Mesenchymal stem cell (in vitro differentiated cells and primary cell): ENCODE results near the gene SLC1A7.
A peak's percentile ranks its signal among the peaks of the same experiment; 100 is the strongest.

Source experiments
- DNase-seq: peaks from one replicate; pipeline ENCODE4 v3.0.0-alpha.2; 2013
- H2AFZ ChIP-seq: one replicate; pipeline ENCODE4 v1.6.1; 2013; ENCODE audit warnings: low read depth, mild to moderate bottlenecking, control low read depth, inconsistent platforms, low read length, moderate library complexity
- H2AK5ac ChIP-seq: 2 replicates; pipeline ENCODE4 v1.6.1; 2013; ENCODE audit warnings: low read length, moderate library complexity, mild to moderate bottlenecking, inconsistent platforms; ENCODE audit not compliant: severe bottlenecking
- H2BK120ac ChIP-seq: one replicate; pipeline ENCODE4 v1.6.1; 2013; ENCODE audit warnings: low read depth, mild to moderate bottlenecking, inconsistent platforms, low read length, moderate library complexity
- H2BK12ac ChIP-seq, 2 experiments: one replicate each; pipeline ENCODE4 v1.6.1; 2013; ENCODE audit warnings: inconsistent platforms in 2 of 2, low read length in 2 of 2, mild to moderate bottlenecking in 2 of 2, moderate library complexity in 2 of 2, control low read depth in 1 of 2
- H2BK15ac ChIP-seq: one replicate; pipeline ENCODE4 v1.6.1; 2013; ENCODE audit warnings: mild to moderate bottlenecking, low read depth, inconsistent platforms; ENCODE audit not compliant: poor library complexity, severe bottlenecking
- H2BK5ac ChIP-seq: 2 replicates; pipeline ENCODE4 v1.6.1; 2013; ENCODE audit warnings: low read depth, mild to moderate bottlenecking, low read length, control low read depth, inconsistent platforms; ENCODE audit not compliant: poor library complexity, severe bottlenecking
- H3K14ac ChIP-seq, 2 experiments: one replicate each; pipeline ENCODE4 v1.6.1; 2013; ENCODE audit warnings: inconsistent platforms in 2 of 2, low read length in 2 of 2, control low read depth in 1 of 2, mild to moderate bottlenecking in 1 of 2, moderate library complexity in 1 of 2
- H3K18ac ChIP-seq, 2 experiments: one replicate each; pipeline ENCODE4 v1.6.1; 2013; ENCODE audit warnings: inconsistent platforms in 2 of 2, low read length in 2 of 2, control low read depth in 1 of 2, low read depth in 1 of 2, mild to moderate bottlenecking in 1 of 2
- H3K23ac ChIP-seq, 2 experiments: one replicate each; pipeline ENCODE4 v1.6.1; 2013; ENCODE audit warnings: inconsistent platforms in 2 of 2, low read length in 2 of 2, mild to moderate bottlenecking in 2 of 2, moderate library complexity in 2 of 2, control low read depth in 1 of 2
- H3K27ac ChIP-seq: 2 replicates; pipeline ENCODE4 v1.5.1; 2013; ENCODE audit warnings: mild to moderate bottlenecking, moderate library complexity, low read length, control low read depth, inconsistent platforms; ENCODE audit not compliant: poor library complexity, severe bottlenecking
- H3K27me3 ChIP-seq, 2 experiments: 2 replicates each; pipeline versions ENCODE4 v1.6.1 to v1.7.0; 2013; ENCODE audit warnings: low read length in 2 of 2, mild to moderate bottlenecking in 2 of 2, moderate library complexity in 2 of 2, control low read depth in 1 of 2, inconsistent platforms in 1 of 2; ENCODE audit not compliant: control insufficient read depth in 1 of 2, insufficient read depth in 1 of 2
- H3K36me3 ChIP-seq, 2 experiments: 2 replicates each; pipeline versions ENCODE4 v1.6.1 to v1.7.0; 2013; ENCODE audit warnings: low read length in 2 of 2, control low read depth in 1 of 2, inconsistent platforms in 1 of 2, low read depth in 1 of 2, mild to moderate bottlenecking in 1 of 2; ENCODE audit not compliant: insufficient read depth in 2 of 2, control insufficient read depth in 1 of 2
- H3K4ac ChIP-seq, 2 experiments: one replicate each; pipeline ENCODE4 v1.6.1; 2013; ENCODE audit warnings: inconsistent platforms in 2 of 2, low read length in 2 of 2, mild to moderate bottlenecking in 2 of 2, moderate library complexity in 2 of 2, control low read depth in 1 of 2, low read depth in 1 of 2
- H3K4me1 ChIP-seq: 2 replicates; pipeline ENCODE4 v1.6.1; 2013; ENCODE audit warnings: low read depth, low read length, control low read depth; ENCODE audit not compliant: control insufficient read depth, insufficient read depth
- H3K4me2 ChIP-seq: 2 replicates; pipeline ENCODE4 v1.6.1; 2013; ENCODE audit warnings: low read length, mild to moderate bottlenecking, inconsistent platforms; ENCODE audit not compliant: poor library complexity, severe bottlenecking
- H3K4me3 ChIP-seq, 2 experiments: 2 replicates each; pipeline versions ENCODE4 v1.5.1 to v1.7.0; 2013; ENCODE audit warnings: low read length in 2 of 2, mild to moderate bottlenecking in 2 of 2, control low read depth in 1 of 2, low read depth in 1 of 2; ENCODE audit not compliant: insufficient read depth in 1 of 2
- H3K79me1 ChIP-seq: replicated peaks from 2 replicates; pipeline ENCODE4 v1.6.1; 2013; ENCODE audit warnings: mild to moderate bottlenecking, control low read depth, low read length, inconsistent platforms; ENCODE audit not compliant: poor library complexity, severe bottlenecking
- H3K9ac ChIP-seq: 2 replicates; pipeline ENCODE4 v1.7.0; 2013; ENCODE audit warnings: mild to moderate bottlenecking, low read length, moderate library complexity
- H3K9me3 ChIP-seq: 2 replicates; pipeline ENCODE4 v1.7.0; 2013; ENCODE audit warnings: mild to moderate bottlenecking, low read length; ENCODE audit not compliant: control insufficient read depth
- H4K8ac ChIP-seq: one replicate; pipeline ENCODE4 v1.6.1; 2013; ENCODE audit warnings: inconsistent platforms, mild to moderate bottlenecking, low read length, moderate library complexity
- H4K91ac ChIP-seq: one replicate; pipeline ENCODE4 v1.6.1; 2013; ENCODE audit warnings: mild to moderate bottlenecking, low read length, inconsistent platforms
- WGBS: methylation state at CpG from one replicate; pipeline ENCODE4 v1.1.7; 2013; ENCODE audit warnings: mixed read lengths; 5-methylcytosine and 5-hydroxymethylcytosine counted together

SLC1A7 gene

GRCh38 chr1:53089478-53090226, 52.8 kb downstream of the SLC1A7 start:
- Histone ChIP-seq H3K4ac (peak overlapping the region in 1 of 2 experiments; percentile 46), H2BK15ac (no peak overlapping the region), H3K36me3 (peaks cover 3 to 33% of the 10 kb centered on the region in 2 experiments), H3K18ac (peak overlapping the region; percentile 53 to 71), H4K8ac (peak overlapping the region; percentile 52), H3K27me3 (no peaks in the 10 kb centered on the region), H3K27ac (no peak overlapping the region), H3K4me2 (no peak overlapping the region), H3K9me3 (no peaks in the 10 kb centered on the region), H2BK120ac (no peak overlapping the region), H2BK12ac (peak overlapping the region; percentile 33 to 80), H3K14ac (peak overlapping the region in 1 of 2 experiments; percentile 61), H3K9ac (no peak overlapping the region), H2BK5ac (no peak overlapping the region), H3K23ac (no peak overlapping the region), H3K79me1 (no peaks in the 10 kb centered on the region), H4K91ac (peak overlapping the region; percentile 64), H3K4me3 (no peak overlapping the region), H2AK5ac (no peak overlapping the region), H3K4me1 (peaks cover 24% of the 10 kb centered on the region), H2AFZ (no peak overlapping the region)
- 82% methylated on average over 11 of the region's 11 CpGs for WGBS
- peak; percentile 39 for DNase-seq

GRCh38 chr1:53088616-53089300, 53.7 kb downstream of the SLC1A7 start:
- Histone ChIP-seq H3K4ac (no peak overlapping the region), H2BK12ac (peak overlapping the region in 1 of 2 experiments; percentile 51), H3K4me1 (peaks cover 26% of the 10 kb centered on the region), H3K4me2 (no peak overlapping the region), H4K8ac (no peak overlapping the region), H3K27ac (no peak overlapping the region), H2AK5ac (no peak overlapping the region), H2BK120ac (no peak overlapping the region), H3K4me3 (no peak overlapping the region), H3K18ac (peak overlapping the region in 1 of 2 experiments; percentile 37), H2BK15ac (no peak overlapping the region), H3K9ac (no peak overlapping the region), H3K23ac (no peak overlapping the region), H3K79me1 (no peaks in the 10 kb centered on the region), H3K9me3 (no peaks in the 10 kb centered on the region), H2BK5ac (no peak overlapping the region), H2AFZ (no peak overlapping the region), H3K14ac (peak overlapping the region in 1 of 2 experiments; percentile 68), H3K27me3 (no peaks in the 10 kb centered on the region), H3K36me3 (peaks cover 3 to 41% of the 10 kb centered on the region in 2 experiments), H4K91ac (no peak overlapping the region)
- DNase-seq, result no peak
- 97% methylated on average over 18 of the region's 19 CpGs for WGBS

- no peak overlapping the region for H3K4me2 ChIP-seq
- peaks cover 3 to 53% of the 10 kb centered on the region in 2 experiments for H3K36me3 ChIP-seq
- H4K91ac ChIP-seq, result peak overlapping the region; percentile 70
- no peak overlapping the region for H2AFZ ChIP-seq
- peak overlapping the region; percentile 37 to 38 for H2BK12ac ChIP-seq
- H2BK15ac ChIP-seq, result peak overlapping the region; percentile 17
- no peaks in the 10 kb centered on the region for H3K9me3 ChIP-seq
- H3K27me3 ChIP-seq, result no peaks in the 10 kb centered on the region
- H3K27ac ChIP-seq, result no peak overlapping the region
- H2BK120ac ChIP-seq, result no peak overlapping the region
- no peaks in the 10 kb centered on the region for H3K79me1 ChIP-seq
- no peak overlapping the region for H3K4me3 ChIP-seq
- no peak overlapping the region for H3K9ac ChIP-seq
- peak overlapping the region; percentile 28 to 45 for H3K18ac ChIP-seq
- H3K14ac ChIP-seq, result no peak overlapping the region
- peaks cover 29% of the 10 kb centered on the region for H3K4me1 ChIP-seq
- H4K8ac ChIP-seq, result peak overlapping the region; percentile 19
- no peak overlapping the region for H3K23ac ChIP-seq
- H2AK5ac ChIP-seq, result no peak overlapping the region
- no peak overlapping the region for H2BK5ac ChIP-seq
- 76% methylated on average over 27 of the region's 27 CpGs for WGBS
- no peak for DNase-seq
- peak overlapping the region in 1 of 2 experiments; percentile 19 for H3K4ac ChIP-seq
Measured at GRCh38 chr1:53087332-53088285, 54.8 kb downstream of the SLC1A7 start.
